NCI-H524 (cell line): ENCODE results near the gene PGLYRP3.
A peak's percentile ranks its signal among the peaks of the same experiment; 100 is the strongest.
"Not testable (repeated sequence)": the region's sequence is repeated elsewhere in the genome, so short reads cannot be mapped to it uniquely, and the experiment has no call there.

Experiments
- DNase-seq, 2 experiments: peaks; one replicate each; lab custom pipeline; 2025; lab: John Stamatoyannopoulos, UW

Gene PGLYRP3

DNA sequence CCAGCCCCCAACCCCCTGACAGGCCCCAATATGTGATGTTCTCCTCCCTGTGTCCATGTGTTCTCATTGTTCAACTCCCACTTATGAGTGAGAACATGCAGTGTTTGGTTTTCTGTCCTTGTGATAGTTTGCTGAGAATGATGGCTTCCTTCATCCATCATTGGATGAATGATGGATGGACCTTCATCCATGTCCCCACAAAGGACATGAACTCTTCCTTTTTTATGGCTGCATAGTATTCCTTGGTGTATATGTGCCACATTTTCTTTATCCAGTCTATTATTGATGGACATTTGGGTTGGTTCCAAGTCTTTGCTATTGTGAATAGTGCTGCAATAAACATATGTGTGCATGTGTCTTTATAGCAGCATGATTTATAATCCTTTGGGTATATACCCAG is 1.6 kb upstream of the PGLYRP3 start:
- DNase-seq: not testable (repeated sequence)

DNA sequence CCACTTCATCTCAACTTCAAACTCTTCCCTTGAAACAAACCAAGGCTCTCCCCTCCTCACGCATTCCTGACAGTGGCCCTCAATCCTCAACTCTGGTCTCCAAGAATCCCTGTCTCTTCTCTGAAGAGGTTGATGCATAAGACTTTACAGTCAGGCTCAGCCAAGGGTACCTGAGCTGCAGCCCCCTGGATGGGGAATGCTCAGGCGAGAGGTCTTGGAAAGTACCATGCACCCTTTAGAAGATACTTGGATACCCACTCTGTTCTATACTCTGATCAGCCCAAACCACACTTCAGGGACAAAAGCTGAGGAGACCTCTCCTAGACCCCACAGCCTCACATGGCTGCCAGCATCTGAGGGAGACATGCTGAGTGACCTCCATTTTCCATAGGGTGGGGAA is 536 bp upstream of the PGLYRP3 start:
- no peak for DNase-seq

DNA sequence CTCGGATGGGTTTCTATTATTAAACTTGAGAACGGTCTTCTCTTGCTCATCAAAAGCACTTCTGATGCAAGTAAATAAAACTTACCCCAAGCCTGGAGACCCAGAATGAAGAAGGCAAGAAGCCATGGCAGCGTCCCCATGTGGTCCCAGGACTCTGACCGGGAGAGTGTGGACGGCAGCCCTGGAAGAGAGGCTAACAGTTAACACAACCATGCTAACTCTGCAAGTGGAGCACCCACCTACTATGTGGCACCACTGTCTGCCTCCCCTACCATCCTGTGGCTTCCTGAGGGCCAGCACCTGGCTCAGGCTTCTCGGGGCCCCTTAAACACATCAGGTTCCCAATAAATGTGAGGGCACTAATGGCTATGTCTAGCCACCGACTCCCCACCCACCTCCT is 2.2 kb downstream of the PGLYRP3 start:
- DNase-seq: no peak

DNA sequence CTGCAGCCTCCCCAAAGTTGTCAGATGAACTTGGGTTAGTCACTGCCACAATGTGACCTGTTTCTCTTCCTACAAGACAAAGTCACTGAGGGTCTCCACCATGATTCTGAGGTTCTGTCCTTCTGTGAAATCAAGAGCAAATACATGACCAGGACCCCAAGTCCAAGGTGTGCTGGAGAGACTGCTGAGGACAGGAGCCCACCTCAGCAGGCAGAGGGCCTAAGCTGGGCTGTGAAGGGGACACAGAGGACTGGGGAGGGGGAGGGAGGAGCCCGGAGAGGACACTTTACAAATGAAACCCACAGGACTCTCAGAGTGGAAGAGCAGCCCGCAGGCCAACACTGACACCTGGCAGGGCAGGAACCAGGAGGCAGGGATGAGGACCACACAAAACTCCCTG is 3.3 kb downstream of the PGLYRP3 start:
- no peak for DNase-seq

DNA sequence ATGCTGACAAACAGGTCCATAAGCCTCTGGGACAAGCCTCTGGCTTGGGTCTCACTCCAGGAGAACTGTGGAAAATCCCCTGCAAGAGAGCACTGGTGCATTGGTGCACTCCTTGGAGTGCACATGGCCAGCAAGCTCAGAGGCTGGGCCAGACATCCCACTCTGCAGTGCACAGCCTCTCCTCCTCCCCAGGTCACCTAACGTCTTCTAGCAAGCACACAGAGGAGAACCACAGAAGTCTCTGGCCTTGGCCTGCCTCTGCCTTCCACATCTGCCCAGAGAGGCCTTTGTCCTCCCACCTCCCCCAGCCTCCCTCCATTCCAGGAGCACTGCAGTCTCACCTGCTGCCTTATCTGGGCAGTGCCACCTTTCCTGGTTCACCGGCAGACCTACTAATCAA is 4.2 kb downstream of the PGLYRP3 start:
- no peak for DNase-seq

DNA sequence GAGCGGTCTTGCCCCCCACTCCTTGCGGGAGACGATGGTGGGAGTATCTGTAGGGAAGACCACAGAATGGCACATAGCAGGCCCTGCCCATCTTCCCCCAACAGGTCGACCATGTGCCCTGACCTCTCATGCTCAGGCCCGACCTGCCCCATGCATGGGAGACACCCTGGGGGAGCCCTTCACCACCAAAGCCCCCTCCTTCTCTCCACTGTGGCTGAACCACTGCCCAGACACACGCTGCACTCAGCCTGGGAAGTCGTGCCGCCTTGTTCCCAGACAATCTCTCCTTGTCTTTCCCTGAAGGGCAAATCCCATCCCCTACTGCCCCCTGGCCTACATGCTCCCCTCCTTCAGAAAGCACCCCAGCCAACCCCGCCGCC is 5.5 kb downstream of the PGLYRP3 start:
- DNase-seq: no peak

DNA sequence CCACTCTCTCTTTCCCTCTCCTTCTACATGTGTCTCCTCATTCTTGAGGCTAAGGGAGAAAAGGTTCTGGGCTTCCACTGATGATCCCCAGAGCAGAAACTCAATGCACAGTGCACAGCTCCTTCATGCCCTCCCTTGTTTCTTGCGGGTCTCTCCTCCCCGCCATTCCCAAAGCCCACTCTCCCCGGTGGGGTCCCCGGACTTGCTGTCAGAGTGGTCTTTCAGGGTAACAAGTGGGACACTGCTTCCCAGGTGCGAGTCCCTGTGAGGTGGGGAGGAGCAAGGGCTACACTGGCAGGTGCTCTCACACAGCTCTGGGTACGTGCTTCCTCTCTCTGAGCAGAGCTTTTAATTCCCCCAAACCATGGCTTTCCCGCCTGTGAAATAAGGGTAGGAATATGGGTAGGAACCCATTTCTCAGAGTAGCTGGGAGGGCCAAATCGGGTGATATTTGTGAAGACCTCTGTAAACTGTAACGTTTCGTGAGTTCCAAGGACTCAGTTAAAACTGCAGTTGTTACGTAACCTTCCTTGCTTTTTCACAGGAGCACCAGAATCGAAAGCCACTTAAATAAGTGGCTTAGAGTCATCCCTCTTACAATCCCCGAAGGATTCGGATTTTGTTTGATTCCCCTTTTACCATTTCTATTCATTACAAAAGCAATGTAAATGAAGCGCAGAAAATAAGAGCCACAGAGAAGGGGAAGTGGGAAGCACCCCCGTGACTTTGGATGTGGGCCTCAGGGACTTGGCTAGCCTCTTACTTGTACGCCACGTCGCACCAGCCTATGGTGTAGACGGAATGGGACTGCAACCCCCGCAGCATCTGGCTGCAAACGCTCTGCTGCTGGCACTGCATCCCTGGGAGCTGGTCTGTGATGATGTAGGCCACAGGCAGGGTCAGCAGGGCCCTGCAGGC is 6.2 kb downstream of the PGLYRP3 start:
- DNase-seq: no peak

DNA sequence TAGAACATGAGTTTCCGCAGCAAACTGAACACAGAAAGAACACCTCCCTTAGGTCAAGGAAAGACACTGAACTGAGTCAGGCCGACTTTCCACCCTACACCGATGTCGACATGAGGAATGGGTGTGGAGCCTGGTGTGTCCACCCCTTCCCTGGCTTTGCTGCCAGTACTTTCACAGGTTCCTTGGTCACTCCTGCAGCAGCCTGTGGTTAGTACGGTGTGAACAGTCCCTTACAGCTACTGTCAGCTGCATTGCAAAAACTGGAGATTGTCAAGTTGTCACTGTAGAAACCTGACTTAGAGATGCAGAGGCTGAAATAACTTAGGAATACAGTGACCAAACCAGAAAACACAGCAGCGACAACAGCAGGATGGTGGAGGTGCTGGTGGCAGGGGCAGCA is 7.1 kb downstream of the PGLYRP3 start:
- DNase-seq: no peak

DNA sequence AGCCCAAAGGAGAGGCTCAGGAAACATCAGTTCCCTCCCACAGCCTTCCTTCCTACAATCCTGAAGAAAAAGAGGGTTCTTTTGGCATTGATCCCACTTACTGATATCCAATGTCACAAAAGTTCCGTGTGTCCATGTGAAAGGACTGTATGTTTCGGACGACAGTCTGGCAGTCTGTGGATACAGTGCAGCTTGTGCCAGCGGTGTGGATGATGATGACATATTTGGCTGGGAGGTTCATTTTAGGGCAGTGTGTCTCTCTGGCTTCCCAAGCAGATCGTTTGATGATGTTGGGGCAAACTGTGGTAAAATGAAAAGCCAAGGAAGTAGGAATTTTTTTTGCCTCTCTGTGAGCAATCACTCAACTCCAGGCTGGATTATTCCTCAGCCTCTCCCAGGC is 10.4 kb downstream of the PGLYRP3 start:
- DNase-seq: no peak

DNA sequence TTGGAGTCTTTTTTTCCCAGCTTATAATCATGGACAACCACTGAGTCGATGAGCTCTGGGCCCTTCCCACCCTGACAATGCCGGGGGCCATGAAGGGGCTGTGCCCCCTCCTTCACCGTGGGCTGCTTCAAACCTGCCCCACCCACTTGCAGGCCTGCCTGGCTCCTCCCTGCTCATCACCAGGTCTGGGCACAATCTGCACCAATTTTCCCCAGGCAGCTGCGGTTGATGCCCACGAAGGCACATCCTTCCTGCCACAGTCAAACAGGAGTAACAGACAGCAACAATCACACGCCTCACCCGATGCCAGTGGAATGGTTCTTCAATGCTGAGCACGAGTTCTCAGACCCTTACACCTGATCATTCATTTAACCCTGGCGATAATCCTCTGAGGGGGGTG is 18.9 kb downstream of the PGLYRP3 start:
- DNase-seq: no peak

DNA sequence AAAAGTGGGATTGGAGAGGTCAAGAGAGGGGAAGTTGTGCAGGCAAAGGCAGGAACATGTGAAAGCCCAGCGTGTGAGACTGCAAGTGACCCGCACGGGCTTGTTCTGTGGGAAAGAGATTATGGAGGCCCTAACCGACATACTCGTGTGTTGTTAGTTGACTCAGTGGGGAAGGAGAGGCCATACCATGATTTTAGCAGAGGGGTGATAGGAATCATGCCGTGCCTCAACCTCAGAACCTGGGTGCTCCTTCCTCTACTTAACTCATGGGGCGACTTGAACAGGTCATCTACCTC is 19.3 kb downstream of the PGLYRP3 start:
- DNase-seq: no peak

DNA sequence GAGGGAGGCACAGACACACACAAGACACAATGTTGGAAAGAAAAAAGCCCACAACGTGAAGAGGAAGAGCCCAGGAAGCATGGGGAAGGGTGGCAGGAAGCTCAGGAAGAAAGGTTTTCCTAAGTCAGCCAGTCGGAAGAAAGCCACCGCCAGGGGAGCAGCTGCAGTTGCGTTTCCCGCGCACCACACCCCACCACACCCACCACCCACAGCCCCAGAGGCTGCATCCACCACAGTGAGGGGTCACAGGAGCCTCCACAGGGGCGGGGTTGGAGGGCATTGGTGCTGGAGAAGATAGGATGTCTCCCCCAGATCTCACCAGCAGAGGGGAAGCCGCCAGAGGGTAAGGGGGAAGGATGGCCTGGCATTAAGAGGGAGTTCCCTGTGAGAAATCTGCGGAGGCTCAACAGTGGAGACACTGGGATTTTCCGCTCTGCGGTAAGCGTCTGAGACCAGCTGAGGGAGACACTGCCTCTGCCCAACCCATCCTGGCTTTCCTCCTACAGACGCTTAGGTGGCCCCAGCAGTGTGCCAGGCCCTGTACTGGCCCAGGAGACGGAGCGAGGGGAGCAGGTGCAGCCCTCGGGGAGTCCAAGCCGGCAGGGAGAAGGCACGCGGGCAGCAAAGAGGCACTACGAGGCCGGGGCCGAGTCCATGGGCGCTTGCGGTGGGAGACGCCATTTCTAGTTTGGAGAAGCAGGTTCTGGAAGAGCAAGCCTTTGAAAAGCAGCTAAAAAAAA is 19.8 kb downstream of the PGLYRP3 start:
- DNase-seq: no peak

DNA sequence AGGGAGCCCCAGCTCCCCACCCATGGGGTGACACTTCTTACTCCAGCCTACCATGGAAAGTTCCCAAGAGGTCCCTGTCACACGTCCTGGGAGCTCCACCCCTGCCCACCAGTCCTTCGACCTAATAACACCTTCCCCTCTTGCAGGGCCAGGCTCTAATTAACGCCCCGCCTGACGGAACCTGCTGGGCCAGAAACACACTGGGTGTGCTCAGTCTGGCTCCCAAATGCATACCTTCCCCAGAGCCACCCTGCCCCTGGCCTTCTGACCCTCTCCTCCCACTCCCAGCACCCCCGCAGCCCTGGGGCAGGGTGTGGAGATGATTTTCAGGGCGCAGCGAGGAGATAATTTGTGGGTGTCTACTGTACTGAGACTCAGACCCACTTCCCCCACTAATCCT is 20.6 kb downstream of the PGLYRP3 start:
- no peak for DNase-seq

DNA sequence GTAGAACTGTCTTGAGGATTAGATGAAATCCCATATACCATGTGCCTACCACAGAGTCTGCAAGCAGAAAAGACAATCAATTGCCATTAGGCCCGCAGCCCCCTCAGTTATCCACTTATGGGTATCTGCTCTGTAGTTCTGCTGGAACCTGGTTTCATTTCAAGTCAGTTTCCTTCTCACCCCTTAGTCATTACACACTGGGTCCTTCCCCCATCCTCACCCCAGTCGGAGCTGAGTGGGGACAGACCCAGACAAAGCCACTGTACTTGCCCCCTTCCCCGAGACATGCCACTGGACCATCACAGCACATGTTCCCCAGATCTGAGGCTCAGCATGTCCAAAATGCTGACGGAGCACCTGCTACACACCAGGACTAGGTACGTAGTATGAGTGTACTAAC is 21.2 kb downstream of the PGLYRP3 start:
- no peak for DNase-seq

DNA sequence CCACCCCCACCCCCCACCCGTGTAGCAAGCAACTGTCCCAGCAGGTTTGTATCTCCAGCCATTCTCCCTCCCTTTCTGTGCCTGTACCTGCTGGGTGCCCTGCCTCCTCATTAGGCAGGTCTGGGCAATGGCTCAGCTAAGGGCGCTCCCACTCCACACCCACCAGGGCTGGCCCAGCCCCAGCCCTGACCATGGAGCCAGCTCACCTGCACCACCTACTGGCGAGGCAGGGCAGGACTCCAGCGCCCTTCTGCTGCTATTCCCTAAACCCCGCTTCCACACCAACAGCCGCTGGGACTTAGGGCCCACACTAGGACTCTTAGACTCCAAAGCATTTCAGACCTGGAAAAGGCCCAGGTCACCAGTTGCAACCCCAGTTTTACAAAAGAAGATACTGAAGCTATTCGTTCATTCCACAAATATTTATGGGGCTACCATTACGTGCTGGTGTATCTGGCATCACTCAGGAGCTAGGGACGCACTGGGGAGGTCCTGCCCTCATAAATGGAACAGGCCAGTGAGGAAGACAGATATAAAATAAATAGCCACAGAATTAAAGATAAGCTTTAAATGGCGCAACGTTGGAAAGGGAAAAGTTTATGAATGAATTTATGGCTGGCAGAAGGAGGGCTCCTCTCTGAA is 24.0 kb downstream of the PGLYRP3 start:
- peak in 1 of 2 experiments; percentile 36 for DNase-seq

DNA sequence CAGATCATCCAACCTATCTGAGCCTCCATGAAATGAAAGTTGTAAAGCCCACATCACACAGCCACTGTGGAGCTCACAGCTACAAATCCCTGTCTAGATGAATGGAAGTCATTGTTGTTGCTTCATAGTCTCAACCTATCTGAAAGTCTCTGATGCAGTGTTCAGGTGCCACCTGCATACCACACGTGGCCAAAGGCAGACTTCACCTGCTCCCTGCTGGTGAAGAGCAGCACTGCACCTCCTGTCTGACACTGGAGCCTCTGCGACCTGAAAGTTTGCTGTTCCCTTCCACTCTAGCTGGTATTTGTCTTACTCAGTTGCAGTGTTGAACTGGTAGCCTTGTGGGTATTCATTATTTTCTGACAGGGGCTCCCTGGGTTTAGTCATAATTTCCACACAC is 34.9 kb downstream of the PGLYRP3 start:
- peak in 1 of 2 experiments; percentile 40 for DNase-seq

DNA sequence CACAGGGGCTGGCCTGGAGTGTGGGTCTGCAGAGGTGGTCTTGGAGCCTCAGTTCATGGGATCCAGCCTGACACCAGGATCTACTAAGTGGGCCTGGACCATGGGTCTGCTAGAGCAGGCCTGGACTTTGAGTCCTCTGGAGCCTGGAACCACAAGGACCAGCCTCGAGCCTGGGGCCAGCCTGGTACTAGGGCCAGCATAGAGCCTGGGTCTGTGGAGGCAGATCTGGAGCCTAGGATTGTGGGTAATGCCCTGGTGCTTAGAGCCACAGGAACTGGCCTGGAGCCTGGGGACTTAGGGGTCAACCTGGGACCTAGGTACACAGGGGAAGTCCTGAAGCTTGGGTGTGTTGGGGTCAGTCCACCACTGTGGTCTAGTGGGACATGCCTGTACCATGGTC is 40.6 kb downstream of the PGLYRP3 start:
- DNase-seq: no peak

DNA sequence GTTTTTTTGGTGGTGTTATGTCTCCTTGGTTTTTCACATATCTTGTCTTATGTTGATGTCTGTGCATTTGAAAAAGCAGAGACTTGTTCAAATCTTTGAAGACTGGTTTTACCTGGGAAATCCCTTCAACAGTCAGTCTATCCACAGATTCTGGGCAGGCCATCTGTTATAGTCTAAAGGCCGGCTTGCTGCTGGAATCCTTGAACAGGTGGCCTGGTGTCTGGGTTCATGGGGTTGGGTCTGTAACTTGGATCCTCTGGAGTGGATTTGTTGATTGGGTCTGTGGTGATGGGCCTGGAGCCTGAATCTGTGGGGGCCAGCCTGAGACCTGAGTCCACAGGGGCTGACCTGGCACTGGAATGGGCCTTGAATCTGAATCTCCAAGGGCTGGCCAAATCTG is 41.0 kb downstream of the PGLYRP3 start:
- peak; percentile 58 to 81 for DNase-seq

DNA sequence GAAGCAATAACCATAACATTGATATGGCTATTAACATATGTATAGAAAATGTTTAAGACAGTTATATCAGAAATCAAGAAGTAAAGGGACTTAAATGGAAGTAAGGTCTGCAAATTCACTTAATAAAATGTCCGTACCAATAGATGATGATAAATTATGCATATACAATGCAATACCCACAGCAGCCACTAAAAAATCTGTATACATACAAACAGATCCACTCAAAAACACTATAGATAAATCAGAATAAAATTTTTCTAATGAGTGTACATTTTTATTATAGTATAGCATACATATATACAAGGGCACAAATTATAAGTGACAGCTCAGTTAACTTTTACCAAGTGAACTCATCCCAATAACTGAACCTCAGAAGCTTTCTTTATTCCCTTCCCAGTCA is 47.3 kb downstream of the PGLYRP3 start:
- no peak for DNase-seq

DNA sequence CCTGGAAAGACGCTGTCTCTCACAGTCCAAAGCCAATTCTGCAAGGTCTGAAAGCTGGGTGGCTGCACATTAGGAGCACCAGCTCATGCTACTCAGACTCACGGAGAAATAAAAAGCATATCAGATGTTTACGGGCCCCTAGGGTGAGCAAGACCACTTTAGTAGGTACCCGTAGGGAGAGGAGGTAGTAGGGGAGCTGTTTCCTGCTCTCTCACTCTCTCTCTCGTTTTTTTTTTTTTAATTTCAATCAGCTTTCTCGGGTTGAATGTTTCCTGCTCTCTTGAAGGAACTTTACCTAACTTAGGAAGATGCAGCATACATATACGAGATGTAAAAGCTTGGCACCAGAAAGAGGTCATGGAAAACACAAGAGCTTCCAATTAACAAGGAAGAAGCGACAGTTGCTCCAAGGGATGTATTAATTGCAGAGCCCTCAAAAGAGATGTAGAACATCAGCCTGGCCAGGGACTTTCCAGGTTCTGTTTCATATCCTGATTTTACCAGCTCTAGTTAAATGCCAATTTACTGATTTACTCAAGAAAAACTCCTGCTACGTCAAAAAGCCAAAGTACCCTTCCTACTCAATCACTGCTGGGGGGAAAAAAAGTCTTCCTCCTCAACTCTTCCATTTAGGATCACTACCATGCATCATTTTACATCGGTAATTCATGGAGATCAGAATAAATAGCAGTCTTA is 50.1 kb downstream of the PGLYRP3 start:
- no peak for DNase-seq

DNA sequence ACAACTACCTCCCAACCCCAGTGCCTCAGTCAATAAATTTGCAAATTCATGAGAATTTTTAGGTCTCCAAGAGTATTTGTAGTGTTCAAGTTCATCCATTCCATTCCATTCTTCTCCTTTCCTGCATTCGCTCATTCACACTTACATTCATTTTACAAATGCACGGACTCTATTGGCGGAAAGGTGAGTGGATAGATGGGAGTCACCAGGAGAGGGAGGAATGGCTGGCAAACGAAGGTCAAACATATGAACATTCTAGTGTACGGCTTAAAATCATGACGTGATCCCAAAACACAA is 50.7 kb downstream of the PGLYRP3 start:
- DNase-seq: no peak

DNA sequence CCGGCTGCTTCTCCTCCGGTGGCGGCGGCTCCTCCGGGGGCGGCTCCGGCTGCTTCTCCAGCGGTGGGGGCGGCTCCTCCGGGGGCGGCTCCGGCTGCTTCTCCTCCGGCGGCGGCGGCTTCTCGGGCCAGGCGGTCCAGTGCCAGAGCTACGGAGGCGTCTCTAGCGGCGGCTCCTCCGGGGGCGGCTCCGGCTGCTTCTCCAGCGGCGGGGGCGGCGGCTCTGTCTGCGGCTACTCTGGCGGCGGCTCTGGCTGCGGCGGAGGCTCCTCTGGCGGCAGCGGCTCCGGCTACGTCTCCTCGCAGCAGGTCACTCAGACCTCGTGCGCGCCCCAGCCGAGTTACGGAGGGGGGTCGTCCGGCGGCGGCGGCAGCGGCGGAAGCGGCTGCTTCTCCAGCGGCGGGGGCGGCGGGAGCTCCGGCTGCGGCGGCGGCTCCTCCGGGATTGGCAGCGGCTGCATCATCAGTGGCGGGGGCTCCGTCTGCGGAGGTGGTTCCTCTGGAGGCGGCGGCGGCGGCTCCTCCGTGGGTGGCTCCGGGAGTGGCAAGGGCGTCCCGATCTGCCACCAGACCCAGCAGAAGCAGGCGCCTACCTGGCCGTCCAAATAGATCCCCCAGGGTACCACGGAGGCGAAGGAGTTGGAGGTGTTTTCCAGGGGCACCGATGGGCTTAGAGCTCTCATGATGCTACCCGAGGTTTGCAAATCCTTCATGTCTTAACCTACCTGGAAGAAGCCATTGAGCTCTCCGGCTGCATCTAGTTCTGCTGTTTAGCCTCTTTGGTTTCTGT is 51.3 kb downstream of the PGLYRP3 start:
- DNase-seq: no peak
